Lower leg skin (tissue), 3 donors: ENCODE results near the gene INAFM2.

Experiments used
- POLR2A ChIP-seq, 2 donors: fragments of 450-650 bp; IDR thresholded peaks; one replicate each; pipeline ENCODE4 v1.6.1; 2016 to 2017; ENCODE audit warnings: antibody characterized with exemption in 2 of 2, mild to moderate bottlenecking in 1 of 2, moderate library complexity in 1 of 2
- TF ChIP-seq, protein P1 (sequence below), 3 donors: fragments of 450-650 bp; IDR thresholded peaks; one replicate each; pipeline ENCODE4 v1.5.1; 2016; ENCODE audit warnings: antibody characterized with exemption in 3 of 3, mild to moderate bottlenecking in 3 of 3, moderate library complexity in 2 of 3

DNA sequence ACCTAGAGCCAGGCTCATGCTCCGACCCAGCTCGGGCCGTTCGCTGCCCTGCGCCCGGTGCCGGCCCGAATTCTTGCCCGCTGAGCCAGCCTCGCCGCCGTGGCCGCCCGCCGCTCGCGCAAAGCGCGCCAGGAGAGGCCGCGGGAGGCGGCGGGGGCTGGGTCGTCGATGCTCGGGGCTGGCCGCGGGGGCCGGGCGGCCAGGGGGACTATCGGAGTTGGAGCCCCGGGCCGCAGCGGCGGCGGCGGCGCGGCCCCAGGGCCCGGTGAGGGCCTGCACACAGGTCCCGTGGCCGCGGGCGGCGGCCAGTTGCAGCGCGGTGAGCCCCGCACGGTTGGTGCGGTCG is 41.7 kb upstream of the INAFM2 start:
- TF ChIP-seq, protein P1, sequence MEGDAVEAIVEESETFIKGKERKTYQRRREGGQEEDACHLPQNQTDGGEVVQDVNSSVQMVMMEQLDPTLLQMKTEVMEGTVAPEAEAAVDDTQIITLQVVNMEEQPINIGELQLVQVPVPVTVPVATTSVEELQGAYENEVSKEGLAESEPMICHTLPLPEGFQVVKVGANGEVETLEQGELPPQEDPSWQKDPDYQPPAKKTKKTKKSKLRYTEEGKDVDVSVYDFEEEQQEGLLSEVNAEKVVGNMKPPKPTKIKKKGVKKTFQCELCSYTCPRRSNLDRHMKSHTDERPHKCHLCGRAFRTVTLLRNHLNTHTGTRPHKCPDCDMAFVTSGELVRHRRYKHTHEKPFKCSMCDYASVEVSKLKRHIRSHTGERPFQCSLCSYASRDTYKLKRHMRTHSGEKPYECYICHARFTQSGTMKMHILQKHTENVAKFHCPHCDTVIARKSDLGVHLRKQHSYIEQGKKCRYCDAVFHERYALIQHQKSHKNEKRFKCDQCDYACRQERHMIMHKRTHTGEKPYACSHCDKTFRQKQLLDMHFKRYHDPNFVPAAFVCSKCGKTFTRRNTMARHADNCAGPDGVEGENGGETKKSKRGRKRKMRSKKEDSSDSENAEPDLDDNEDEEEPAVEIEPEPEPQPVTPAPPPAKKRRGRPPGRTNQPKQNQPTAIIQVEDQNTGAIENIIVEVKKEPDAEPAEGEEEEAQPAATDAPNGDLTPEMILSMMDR (IDR thresholded peaks at IDR 0.05), result no peak
- TF ChIP-seq POLR2A (IDR thresholded peaks at IDR 0.05), result no peak
